ENCODE measurements around the gene SELENOO. TPM values are rescaled to one million over a fixed set of nuclear protein-coding genes. Genes with fewer than 3 reads are reported as not detected.
A peak's percentile ranks its signal among the peaks of the same experiment; 100 is the strongest.

SELENOO gene
- total and polyA plus RNA-seq, 2 donors (not counting 1 experiment from before 2014, with no cell fraction given), result 62.1 to 74.6 TPM

DNA sequence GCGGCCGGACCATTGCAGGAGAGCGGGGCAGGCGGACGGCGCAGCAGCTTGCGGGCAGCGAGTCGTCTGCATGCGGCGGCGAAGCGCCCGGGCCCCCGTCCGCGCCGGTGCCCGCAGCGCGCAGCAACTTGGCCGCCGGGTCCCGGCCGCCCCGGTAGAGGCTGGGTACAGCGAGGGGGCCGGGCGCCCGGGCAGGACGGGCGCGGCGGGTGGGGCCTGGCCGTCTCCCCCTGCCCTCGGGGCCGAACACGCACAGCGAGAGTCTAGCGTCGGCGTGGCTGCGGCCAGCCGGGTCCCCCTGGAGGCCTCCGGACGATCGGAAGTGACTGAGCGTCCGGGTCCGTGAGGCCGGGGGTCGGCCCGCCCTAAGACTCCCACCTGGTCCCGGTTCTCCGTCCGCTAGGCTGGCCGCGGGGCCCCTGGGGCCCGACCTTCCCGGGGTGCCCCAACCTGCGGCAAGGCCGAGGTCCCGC lies 15.9 kb upstream of the SELENOO start:
- DNase-seq, result no peak
- Histone ChIP-seq H3K36me3 (replicated peaks in 1 of 2; ENCODE audit: control extremely low read depth in 1 of 2, control insufficient read depth in 1 of 2, extremely low read depth in 1 of 2, insufficient read depth in 2 of 2, low read length in 1 of 2) (peaks cover 0 to 7% of the 10 kb centered on the region in 2 experiments), H3K9ac (ENCODE audit: low read length) (peak overlapping the region; percentile 80), H2AFZ (ENCODE audit: insufficient read depth, low read depth, low read length, poor library complexity, severe bottlenecking) (peak overlapping the region; percentile 76), H3K4me1 (ENCODE audit: control insufficient read depth in 2 of 2, insufficient read depth in 2 of 2, low read length in 2 of 2) (peaks cover 50 to 54% of the 10 kb centered on the region in 2 donors), H3K9me3 (ENCODE audit: control extremely low read depth in 1 of 3, control insufficient read depth in 2 of 3, insufficient read depth in 1 of 3, low read length in 2 of 3) (no peaks in the 10 kb centered on the region), H3K4me2 (replicated peaks; ENCODE audit: low read depth, low read length, poor library complexity, severe bottlenecking) (peak overlapping the region; percentile 99), H3K27me3 (replicated peaks in 1 of 4; ENCODE audit: control extremely low read depth in 1 of 4, control insufficient read depth in 3 of 4, insufficient read depth in 4 of 4, low read length in 3 of 4) (peaks cover 0 to 21% (median 2%) of the 10 kb centered on the region in 4 experiments), H4K20me1 (ENCODE audit: control insufficient read depth, insufficient read depth, low read length, poor library complexity, severe bottlenecking) (no peaks in the 10 kb centered on the region), H3K4me3 (ENCODE audit: control extremely low read depth in 1 of 5, extremely low read depth in 1 of 5, insufficient read depth in 1 of 5, low read depth in 2 of 5, low read length in 4 of 5) (peak overlapping the region; percentile 38 to 70 (median 61)), H3K79me2 (ENCODE audit: control insufficient read depth, insufficient read depth, low read length) (peaks cover 11% of the 10 kb centered on the region), H3K27ac (ENCODE audit: low read length in 2 of 2) (no peak overlapping the region)
- Mint-ChIP-seq H3K4me3 (peak overlapping the region; percentile 89), H3K27ac (peak overlapping the region; percentile 46), H3K9me3 (ENCODE audit: insufficient read depth) (no peaks in the 10 kb centered on the region), H3K4me1 (peaks cover 37% of the 10 kb centered on the region), H3K27me3 (no peaks in the 10 kb centered on the region)
- CTCF ChIA-PET, result interaction anchor here (0.9 kb wide), 1 partner anchor 24 kb away, joined by 4 read pairs; no protein-coding TSS in a partner anchor
- no peak for ATAC-seq (ENCODE audit: low read depth)
- TF ChIP-seq, protein P1, sequence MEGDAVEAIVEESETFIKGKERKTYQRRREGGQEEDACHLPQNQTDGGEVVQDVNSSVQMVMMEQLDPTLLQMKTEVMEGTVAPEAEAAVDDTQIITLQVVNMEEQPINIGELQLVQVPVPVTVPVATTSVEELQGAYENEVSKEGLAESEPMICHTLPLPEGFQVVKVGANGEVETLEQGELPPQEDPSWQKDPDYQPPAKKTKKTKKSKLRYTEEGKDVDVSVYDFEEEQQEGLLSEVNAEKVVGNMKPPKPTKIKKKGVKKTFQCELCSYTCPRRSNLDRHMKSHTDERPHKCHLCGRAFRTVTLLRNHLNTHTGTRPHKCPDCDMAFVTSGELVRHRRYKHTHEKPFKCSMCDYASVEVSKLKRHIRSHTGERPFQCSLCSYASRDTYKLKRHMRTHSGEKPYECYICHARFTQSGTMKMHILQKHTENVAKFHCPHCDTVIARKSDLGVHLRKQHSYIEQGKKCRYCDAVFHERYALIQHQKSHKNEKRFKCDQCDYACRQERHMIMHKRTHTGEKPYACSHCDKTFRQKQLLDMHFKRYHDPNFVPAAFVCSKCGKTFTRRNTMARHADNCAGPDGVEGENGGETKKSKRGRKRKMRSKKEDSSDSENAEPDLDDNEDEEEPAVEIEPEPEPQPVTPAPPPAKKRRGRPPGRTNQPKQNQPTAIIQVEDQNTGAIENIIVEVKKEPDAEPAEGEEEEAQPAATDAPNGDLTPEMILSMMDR (IDR thresholded peaks at IDR 0.05), result no peak
- TF ChIP-seq EZH2 (IDR thresholded peaks at IDR 0.05; ENCODE audit: borderline replicate concordance, insufficient read depth, low read depth, low read length, poor library complexity, severe bottlenecking), result no peak
- intact Hi-C loops (cut with micrococcal nuclease), result loop anchor here (1.0 to 2.0 kb wide), 2 partner anchors 12 to 16 kb away; partner anchors contain the start of gene SELENOO
- WGBS (ENCODE audit: insufficient coverage), result 6% methylated on average over 63 of the region's 63 CpGs
- POLR2A ChIA-PET, result interaction anchor here (0.6 to 1.1 kb wide), 2 partner anchors 11 kb away, joined by 3 read pairs; no protein-coding TSS in a partner anchor

DNA sequence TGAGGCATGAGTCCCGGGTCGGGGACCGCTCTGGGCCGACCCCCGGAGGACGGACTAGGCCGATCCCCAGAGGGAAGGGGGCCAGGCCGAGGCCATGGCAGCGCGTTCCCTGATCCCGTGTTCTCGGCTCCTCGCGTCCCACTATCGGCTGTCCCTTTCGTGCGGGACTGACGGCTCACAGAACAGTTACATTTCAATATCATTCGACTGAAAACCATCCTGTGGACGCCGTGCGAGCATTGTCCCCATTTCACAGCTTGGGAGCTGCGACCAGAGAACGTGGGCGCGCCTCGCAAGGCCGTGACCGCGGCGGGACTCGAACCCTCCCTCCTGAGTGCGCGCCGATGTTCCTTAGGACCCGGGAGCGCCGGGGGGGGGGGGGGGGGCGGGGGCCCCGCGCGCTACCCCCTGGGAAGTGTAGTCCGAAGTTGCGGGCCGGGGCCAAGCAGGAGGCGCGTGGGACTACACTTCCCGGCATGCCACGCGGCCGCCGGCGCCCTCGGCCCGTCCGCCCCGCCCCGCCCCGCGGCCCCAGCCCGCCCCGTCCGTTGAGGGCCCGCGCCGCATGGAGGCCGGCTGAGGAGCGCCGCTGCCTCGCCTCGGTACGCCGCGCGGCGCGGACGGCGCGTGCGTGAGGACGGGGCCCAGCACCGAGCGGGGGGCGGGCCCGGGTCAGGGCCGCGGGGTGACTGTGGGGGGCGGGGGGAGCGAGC lies 15.3 kb upstream of the SELENOO start, which contains the start of gene TRABD:
Gene TRABD (plus strand): TSS at position 539 of the 713 bp plus-strand sequence. CDS start 7,148 bp downstream, outside the sequence.
- Histone ChIP-seq H3K27ac (ENCODE audit: low read length in 2 of 2) (peak within 1 kb of the TSS; percentile 38 to 71), H4K20me1 (ENCODE audit: control insufficient read depth, insufficient read depth, low read length, poor library complexity, severe bottlenecking) (no peaks in the 10 kb centered on the region), H3K4me1 (ENCODE audit: control insufficient read depth in 2 of 2, insufficient read depth in 2 of 2, low read length in 2 of 2) (peaks cover 50 to 54% of the 10 kb centered on the region in 2 donors), H3K4me2 (replicated peaks; ENCODE audit: low read depth, low read length, poor library complexity, severe bottlenecking) (peak within 1 kb of the TSS; percentile 99), H3K36me3 (replicated peaks in 1 of 2; ENCODE audit: control extremely low read depth in 1 of 2, control insufficient read depth in 1 of 2, extremely low read depth in 1 of 2, insufficient read depth in 2 of 2, low read length in 1 of 2) (peaks cover 0 to 7% of the 10 kb centered on the region in 2 experiments), H3K27me3 (replicated peaks in 1 of 4; ENCODE audit: control extremely low read depth in 1 of 4, control insufficient read depth in 3 of 4, insufficient read depth in 4 of 4, low read length in 3 of 4) (peaks cover 0 to 17% (median 2%) of the 10 kb centered on the region in 4 experiments), H3K9me3 (ENCODE audit: control extremely low read depth in 1 of 3, control insufficient read depth in 2 of 3, insufficient read depth in 1 of 3, low read length in 2 of 3) (no peaks in the 10 kb centered on the region), H3K9ac (ENCODE audit: low read length) (peak within 1 kb of the TSS; percentile 80), H2AFZ (ENCODE audit: insufficient read depth, low read depth, low read length, poor library complexity, severe bottlenecking) (peak within 1 kb of the TSS; percentile 76), H3K79me2 (ENCODE audit: control insufficient read depth, insufficient read depth, low read length) (peaks cover 11% of the 10 kb centered on the region), H3K4me3 (ENCODE audit: control extremely low read depth in 1 of 5, extremely low read depth in 1 of 5, insufficient read depth in 1 of 5, low read depth in 2 of 5, low read length in 4 of 5) (peak within 1 kb of the TSS; percentile 52 to 76 (median 61))
- no peaks in the 10 kb centered on the region for H3K27me3 Mint-ChIP-seq
- TF ChIP-seq EZH2 (IDR thresholded peaks at IDR 0.05; ENCODE audit: borderline replicate concordance, insufficient read depth, low read depth, low read length, poor library complexity, severe bottlenecking), result no peak
- TF ChIP-seq, protein P1 (IDR thresholded peaks at IDR 0.05), result no peak
- H3K9me3 Mint-ChIP-seq (ENCODE audit: insufficient read depth), result no peaks in the 10 kb centered on the region
- DNase-seq (peak; percentile 92), ATAC-seq (ENCODE audit: low read depth) (peak; percentile 60)
- 3% methylated on average over 49 of the region's 90 CpGs for WGBS (ENCODE audit: insufficient coverage)
- intact Hi-C loops (cut with micrococcal nuclease), result loop anchor here (2.0 kb wide), 1 partner anchor 15 kb away; the partner anchor contains the start of gene SELENOO
- peaks cover 36% of the 10 kb centered on the region for H3K4me1 Mint-ChIP-seq
- H3K4me3 Mint-ChIP-seq, result peak within 1 kb of the TSS; percentile 90
- POLR2A ChIA-PET, result interaction anchor here (0.6 kb wide), 1 partner anchor 11 kb away, joined by 3 read pairs; no protein-coding TSS in a partner anchor
- CTCF ChIA-PET, result no interaction called here
- H3K27ac Mint-ChIP-seq, result peak within 1 kb of the TSS; percentile 86
